Fibroblast of lung (primary cell): ENCODE data around the gene RABGAP1L. TPM values are rescaled to one million over a fixed set of nuclear protein-coding genes. Genes with fewer than 3 reads are reported as not detected.

Source experiments
- DNase-seq, 2 donors: peaks; one replicate each; pipeline versions ENCODE4 v3.0.0 to v3.0.0-alpha.2; 2010; ENCODE audit warnings: low read depth in 2 of 2
- H2AFZ ChIP-seq: 2 replicates; pipeline ENCODE4 v1.5.1; 2012; ENCODE audit warnings: low read length, control low read depth, inconsistent platforms
- H3K27ac ChIP-seq: 2 replicates; pipeline ENCODE4 v1.5.1; 2011; ENCODE audit warnings: low read length, control low read depth; ENCODE audit not compliant: insufficient read depth
- H3K27me3 ChIP-seq: 2 replicates; pipeline ENCODE4 v1.5.1; 2011; ENCODE audit warnings: mild to moderate bottlenecking, low read length; ENCODE audit not compliant: control insufficient read depth, insufficient read depth
- H3K36me3 ChIP-seq: 2 replicates; pipeline ENCODE4 v1.5.1; 2011; ENCODE audit warnings: low read length; ENCODE audit not compliant: control insufficient read depth, insufficient read depth
- H3K4me1 ChIP-seq: 2 replicates; pipeline ENCODE4 v1.5.1; 2011; ENCODE audit warnings: low read length; ENCODE audit not compliant: control insufficient read depth, insufficient read depth; ENCODE audit errors: extremely low read depth
- H3K4me2 ChIP-seq: 2 replicates; pipeline ENCODE4 v1.5.1; 2011; ENCODE audit warnings: low read length, control low read depth; ENCODE audit not compliant: insufficient read depth; ENCODE audit errors: extremely low read depth
- H3K4me3 ChIP-seq, 4 experiments: fragments of 200-600 bp in 1 of 4; sonication (generic) in 1 of 4; replicated peaks in 1 of 4; 2 replicates each; pipeline ENCODE4 v1.5.1; 2011 to 2016; ENCODE audit warnings: low read length in 4 of 4, low read depth in 3 of 4, mild to moderate bottlenecking in 3 of 4, control low read depth in 2 of 4, inconsistent platforms in 1 of 4, mixed read lengths in 1 of 4; ENCODE audit not compliant: insufficient read depth in 1 of 4; ENCODE audit errors: control extremely low read depth in 1 of 4
- H3K79me2 ChIP-seq: 2 replicates; pipeline ENCODE4 v1.5.1; 2012; ENCODE audit warnings: mild to moderate bottlenecking, low read length, inconsistent platforms; ENCODE audit not compliant: control insufficient read depth, insufficient read depth
- H3K9ac ChIP-seq: 2 replicates; pipeline ENCODE4 v1.5.1; 2011; ENCODE audit warnings: mild to moderate bottlenecking, low read length, control low read depth; ENCODE audit not compliant: insufficient read depth
- H3K9me3 ChIP-seq: 2 replicates; pipeline ENCODE4 v1.5.1; 2012; ENCODE audit warnings: low read depth, low read length; ENCODE audit not compliant: control insufficient read depth, insufficient read depth
- H4K20me1 ChIP-seq: 2 replicates; pipeline ENCODE4 v1.5.1; 2011; ENCODE audit warnings: low read length; ENCODE audit not compliant: control insufficient read depth, insufficient read depth; ENCODE audit errors: extremely low read depth
- EZH2 ChIP-seq: IDR thresholded peaks from 2 replicates; pipeline ENCODE4 v1.5.1; 2012; ENCODE audit warnings: low read length, control low read depth, mild to moderate bottlenecking; ENCODE audit errors: missing control alignments
- polyA plus RNA-seq, 2 donors: library from polyadenylated mRNA; depleted of rRNA in 1 of 2; stranded (reverse) in 1 of 2; unstranded in 1 of 2; fragments of >200 nt; gene quantifications; 2 replicates each; pipeline ENCODE4 v1.2.1, GENCODE V29; 2011 to 2012; ENCODE audit warnings: missing spikeins in 1 of 2
- total RNA-seq: library from RNA; depleted of rRNA; stranded (reverse); fragments of >200 nt; gene quantifications from 2 replicates; pipeline ENCODE4 v1.2.1, GENCODE V29; 2014
- TF ChIP-seq, protein P1 (sequence below), 2 donors: IDR thresholded peaks in 1 of 2; conservative IDR thresholded peaks in 1 of 2; 1 replicate in 1 of 2; 2 replicates in 1 of 2; pipeline ENCODE4 v1.5.1; 2011 to 2012; ENCODE audit warnings: low read length in 2 of 2, control low read depth in 1 of 2, inconsistent platforms in 1 of 2, low read depth in 1 of 2, mild to moderate bottlenecking in 1 of 2

The RABGAP1L gene
- total and polyA plus RNA-seq, 2 donors (not counting 1 experiment from before 2014, with no cell fraction given), result 33.8 to 36.5 TPM

DNA sequence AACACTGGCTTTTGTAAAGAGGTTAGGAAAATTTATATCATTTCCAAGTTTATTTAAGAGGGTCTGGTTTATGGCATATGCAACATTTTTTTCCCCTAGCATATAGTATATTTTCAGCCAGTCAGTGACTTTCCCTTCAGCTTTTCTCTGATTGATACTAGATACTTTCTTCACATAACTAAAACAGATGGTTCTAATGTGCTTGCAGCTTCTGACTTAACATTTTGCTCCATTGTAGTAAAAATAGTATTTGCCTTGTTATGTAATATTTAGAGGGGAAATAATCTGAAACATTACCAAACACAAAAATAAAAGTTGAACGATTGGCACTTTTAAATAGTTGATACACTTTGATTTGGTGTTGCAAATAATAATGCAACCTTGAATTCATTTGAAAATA lies 480.1 kb downstream of the RABGAP1L start:
- DNase-seq, result no peak
- H3K4me3 ChIP-seq, result no peak overlapping the region
- no peaks in the 10 kb centered on the region for H4K20me1 ChIP-seq
- H3K4me1 ChIP-seq, result no peaks in the 10 kb centered on the region
- H3K9ac ChIP-seq, result no peak overlapping the region
- TF ChIP-seq EZH2, result no peak
- TF ChIP-seq, protein P1, sequence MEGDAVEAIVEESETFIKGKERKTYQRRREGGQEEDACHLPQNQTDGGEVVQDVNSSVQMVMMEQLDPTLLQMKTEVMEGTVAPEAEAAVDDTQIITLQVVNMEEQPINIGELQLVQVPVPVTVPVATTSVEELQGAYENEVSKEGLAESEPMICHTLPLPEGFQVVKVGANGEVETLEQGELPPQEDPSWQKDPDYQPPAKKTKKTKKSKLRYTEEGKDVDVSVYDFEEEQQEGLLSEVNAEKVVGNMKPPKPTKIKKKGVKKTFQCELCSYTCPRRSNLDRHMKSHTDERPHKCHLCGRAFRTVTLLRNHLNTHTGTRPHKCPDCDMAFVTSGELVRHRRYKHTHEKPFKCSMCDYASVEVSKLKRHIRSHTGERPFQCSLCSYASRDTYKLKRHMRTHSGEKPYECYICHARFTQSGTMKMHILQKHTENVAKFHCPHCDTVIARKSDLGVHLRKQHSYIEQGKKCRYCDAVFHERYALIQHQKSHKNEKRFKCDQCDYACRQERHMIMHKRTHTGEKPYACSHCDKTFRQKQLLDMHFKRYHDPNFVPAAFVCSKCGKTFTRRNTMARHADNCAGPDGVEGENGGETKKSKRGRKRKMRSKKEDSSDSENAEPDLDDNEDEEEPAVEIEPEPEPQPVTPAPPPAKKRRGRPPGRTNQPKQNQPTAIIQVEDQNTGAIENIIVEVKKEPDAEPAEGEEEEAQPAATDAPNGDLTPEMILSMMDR (conservative IDR thresholded peaks at IDR 0.05 in 1 of 2, IDR thresholded peaks at IDR 0.05 in 1 of 2; ENCODE audit: low read depth in 1 of 2, low read length in 2 of 2), result no peak
- no peak overlapping the region for H3K27ac ChIP-seq
- no peaks in the 10 kb centered on the region for H3K79me2 ChIP-seq
- no peak overlapping the region for H2AFZ ChIP-seq
- no peak overlapping the region for H3K4me2 ChIP-seq
- no peaks in the 10 kb centered on the region for H3K36me3 ChIP-seq
- H3K27me3 ChIP-seq, result no peaks in the 10 kb centered on the region
- H3K9me3 ChIP-seq, result no peaks in the 10 kb centered on the region

DNA sequence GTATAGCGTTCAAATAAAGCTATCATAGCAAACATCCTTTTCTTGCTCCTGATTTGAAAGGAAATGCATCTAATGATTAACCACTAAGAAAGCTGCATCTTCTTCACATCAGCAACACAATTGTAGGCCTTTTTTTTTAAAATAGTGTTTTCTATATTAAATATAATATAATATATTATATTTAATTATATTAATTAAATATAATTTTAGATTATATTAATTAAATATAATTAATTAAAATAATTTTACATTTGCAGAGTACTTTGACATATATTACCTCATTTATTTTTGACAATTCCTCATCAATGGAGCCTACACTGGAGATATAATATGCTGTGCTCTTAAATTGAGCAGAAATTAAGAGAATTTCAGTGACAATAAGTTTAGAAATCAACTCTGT lies 481.5 kb downstream of the RABGAP1L start:
- Histone ChIP-seq H3K9me3 (no peaks in the 10 kb centered on the region), H2AFZ (no peak overlapping the region), H3K27ac (no peak overlapping the region), H3K4me1 (no peaks in the 10 kb centered on the region), H3K9ac (no peak overlapping the region), H4K20me1 (no peaks in the 10 kb centered on the region), H3K36me3 (no peaks in the 10 kb centered on the region), H3K4me3 (no peak overlapping the region), H3K27me3 (no peaks in the 10 kb centered on the region), H3K79me2 (no peaks in the 10 kb centered on the region), H3K4me2 (no peak overlapping the region)
- DNase-seq, result no peak
- TF ChIP-seq, protein P1 (conservative IDR thresholded peaks at IDR 0.05 in 1 of 2, IDR thresholded peaks at IDR 0.05 in 1 of 2; ENCODE audit: low read depth in 1 of 2, low read length in 2 of 2), result no peak
- no peak for TF ChIP-seq EZH2

DNA sequence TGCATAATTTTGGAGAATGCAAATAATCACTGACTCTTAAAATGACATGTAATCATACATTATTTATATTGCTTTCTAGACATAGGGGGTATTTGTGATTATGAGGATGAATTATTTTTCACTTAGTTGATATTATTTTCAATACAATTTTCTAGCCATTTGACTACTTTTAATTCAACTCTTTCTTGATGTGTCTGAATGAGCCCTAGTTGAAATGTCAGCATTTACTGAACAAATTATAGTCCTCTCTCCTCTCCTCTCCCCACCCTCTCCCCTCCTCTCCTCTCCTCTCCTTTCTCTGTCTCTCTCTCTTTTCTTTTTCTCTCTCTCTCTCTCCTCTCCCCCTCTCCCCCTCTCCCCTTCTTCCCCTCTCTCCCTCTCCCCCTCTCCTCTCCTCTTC lies 483.1 kb downstream of the RABGAP1L start:
- Histone ChIP-seq H3K79me2 (no peaks in the 10 kb centered on the region), H3K36me3 (no peaks in the 10 kb centered on the region), H3K4me2 (no peak overlapping the region), H3K27ac (no peak overlapping the region), H4K20me1 (no peaks in the 10 kb centered on the region), H3K9ac (no peak overlapping the region), H3K27me3 (no peaks in the 10 kb centered on the region), H3K4me3 (no peak overlapping the region), H2AFZ (no peak overlapping the region), H3K9me3 (no peaks in the 10 kb centered on the region), H3K4me1 (no peaks in the 10 kb centered on the region)
- no peak for DNase-seq
- TF ChIP-seq, protein P1 (conservative IDR thresholded peaks at IDR 0.05 in 1 of 2, IDR thresholded peaks at IDR 0.05 in 1 of 2; ENCODE audit: low read depth in 1 of 2, low read length in 2 of 2), result no peak
- TF ChIP-seq EZH2, result no peak
